Adrenal gland (tissue), 12 donors: Measurements from ENCODE around the gene ERBB4. TPM values are rescaled to one million over a fixed set of nuclear protein-coding genes. Genes with fewer than 3 reads are reported as not detected.

Experiments used
- DNase-seq, 7 donors: peaks; one replicate each; pipeline ENCODE4 v3.0.0-alpha.2; 2019 to 2020
- H3K27ac ChIP-seq, 5 donors: fragments of 200-600 bp; sonication (generic) in 4 of 5; 1 replicate in 3 of 5; 2 replicates in 2 of 5; pipeline versions ENCODE4 v1.5.1 to v1.8.0; 2016 to 2020; ENCODE audit warnings: mild to moderate bottlenecking in 1 of 5
- H3K27me3 ChIP-seq: fragments of 200-600 bp; 2 replicates; pipeline ENCODE4 v1.8.0; 2021
- H3K36me3 ChIP-seq, 2 donors: fragments of 200-600 bp; replicated peaks in 1 of 2; 1 replicate in 1 of 2; 2 replicates in 1 of 2; pipeline versions ENCODE4 v1.5.1 to v1.8.0; 2018 to 2022
- H3K4me1 ChIP-seq, 2 donors: fragments of 200-600 bp; replicated peaks in 1 of 2; 1 replicate in 1 of 2; 2 replicates in 1 of 2; pipeline versions ENCODE4 v1.5.1 to v1.8.0; 2018 to 2021
- H3K4me3 ChIP-seq, 4 donors: fragments of 200-600 bp; sonication (generic) in 3 of 4; one replicate each; pipeline ENCODE4 v1.5.1; 2016 to 2018
- H3K9me3 ChIP-seq, 3 donors: fragments of 200-600 bp; sonication (generic) in 1 of 3; replicated peaks in 1 of 3; 1 replicate in 2 of 3; 2 replicates in 1 of 3; pipeline versions ENCODE4 v1.5.1 to v1.8.0; 2016 to 2021
- POLR2A ChIP-seq, 2 donors: fragments of 450-650 bp; IDR thresholded peaks; one replicate each; pipeline ENCODE4 v1.6.1; 2017; ENCODE audit warnings: antibody characterized with exemption in 2 of 2, mild to moderate bottlenecking in 2 of 2, moderate library complexity in 1 of 2
- WGBS, 4 donors: extraction: QIAGEN DNeasy Blood & Tissue Kit in 2 of 4; methylation state at CpG; one replicate each; pipeline versions ENCODE4 v1.1.5 to v1.1.7; 2013 to 2017; 5-methylcytosine and 5-hydroxymethylcytosine counted together
- intact Hi-C, 2 donors: fragments of 100-400 bp; cut with DNase I; formaldehyde crosslinking; loops; one replicate each; pipeline versions ENCODE4 v1.14.1 to v1.15.0; 2022 to 2023
- polyA plus RNA-seq, 3 donors: library from polyadenylated mRNA; stranded (reverse); fragments of 200-250 nt in 2 of 3; fragments of 350-450 nt in 1 of 3; fragmentation: Illumina TruSeq in 1 of 3; extraction: RNeasy Lipid Tissue Mini Kit (QIAGEN cat#74804) in 1 of 3; gene quantifications; one replicate each; pipeline ENCODE4 v1.2.3, GENCODE V29; 2013 to 2014
- total RNA-seq, 9 donors: library from RNA; depleted of rRNA in 4 of 9; stranded (reverse); fragments of >200 nt in 4 of 9; fragments of 120-200 nt in 1 of 9; fragmentation: NEBNext Ultra II Directional in 1 of 9; extraction: Animal tissue kit (Norgen Biotek cat#: 25700) in 1 of 9; gene quantifications; one replicate each; pipeline versions ENCODE4 v1.1.0 to v1.2.4, GENCODE V29; 2013 to 2023
- TF ChIP-seq, protein P1 (sequence below), 6 experiments: fragments of 450-650 bp in 4 of 6; fragments of 200-600 bp in 2 of 6; sonication (generic) in 1 of 6; IDR thresholded peaks; 1 replicate in 5 of 6; 2 replicates in 1 of 6; pipeline versions ENCODE4 v1.5.1 to v1.8.0; 2016 to 2021; ENCODE audit warnings: antibody characterized with exemption in 6 of 6, mild to moderate bottlenecking in 2 of 6, moderate library complexity in 1 of 6
- donor health status: healthy with polysubstance abuse.
- donor health status: Bipolar disorder and iron deficiency.
- donor health status: DM: yes; HTN: yes; CAD: no.
- donor health status: DM: no; HTN: no; CAD: no.
- donor health status: DM: no; HTN: no; CAD: no.
- donor health status: DM: yes; HTN: yes; CAD: no.

The ERBB4 gene
- total and polyA plus RNA-seq, 12 donors = 0.06 to 2.9 (median 0.49) TPM

DNA sequence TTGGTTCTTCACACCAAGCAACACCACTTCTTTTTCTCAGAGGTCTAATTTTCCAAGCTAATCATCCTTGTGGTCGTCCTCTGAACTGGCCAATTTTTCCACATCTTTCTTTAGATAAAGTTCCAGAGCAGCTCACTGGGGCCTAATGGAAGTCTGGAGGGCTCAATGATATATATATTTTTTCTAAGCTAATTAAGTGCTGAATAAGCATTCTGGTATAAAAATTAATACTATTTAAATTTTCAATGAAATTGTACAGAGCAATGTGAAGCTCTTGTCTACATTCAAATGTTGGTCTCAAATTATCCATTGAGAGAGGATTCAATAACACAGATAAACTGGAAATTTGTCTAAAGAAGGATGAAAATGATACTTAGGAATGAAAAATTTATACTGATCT is 866.6 kb downstream of the ERBB4 start:
- WGBS, 4 donors = 54 to 79% (median 55%) methylated on average over 1 of the region's 1 CpG
- Histone ChIP-seq H3K36me3 (no peaks in the 10 kb centered on the region), H3K27ac (no peak overlapping the region), H3K27me3 (no peaks in the 10 kb centered on the region), H3K4me3 (no peak overlapping the region), H3K4me1 (no peaks in the 10 kb centered on the region), H3K9me3 (no peaks in the 10 kb centered on the region)
- intact Hi-C loops = no loop called here
- DNase-seq = no peak
- TF ChIP-seq, protein P1, sequence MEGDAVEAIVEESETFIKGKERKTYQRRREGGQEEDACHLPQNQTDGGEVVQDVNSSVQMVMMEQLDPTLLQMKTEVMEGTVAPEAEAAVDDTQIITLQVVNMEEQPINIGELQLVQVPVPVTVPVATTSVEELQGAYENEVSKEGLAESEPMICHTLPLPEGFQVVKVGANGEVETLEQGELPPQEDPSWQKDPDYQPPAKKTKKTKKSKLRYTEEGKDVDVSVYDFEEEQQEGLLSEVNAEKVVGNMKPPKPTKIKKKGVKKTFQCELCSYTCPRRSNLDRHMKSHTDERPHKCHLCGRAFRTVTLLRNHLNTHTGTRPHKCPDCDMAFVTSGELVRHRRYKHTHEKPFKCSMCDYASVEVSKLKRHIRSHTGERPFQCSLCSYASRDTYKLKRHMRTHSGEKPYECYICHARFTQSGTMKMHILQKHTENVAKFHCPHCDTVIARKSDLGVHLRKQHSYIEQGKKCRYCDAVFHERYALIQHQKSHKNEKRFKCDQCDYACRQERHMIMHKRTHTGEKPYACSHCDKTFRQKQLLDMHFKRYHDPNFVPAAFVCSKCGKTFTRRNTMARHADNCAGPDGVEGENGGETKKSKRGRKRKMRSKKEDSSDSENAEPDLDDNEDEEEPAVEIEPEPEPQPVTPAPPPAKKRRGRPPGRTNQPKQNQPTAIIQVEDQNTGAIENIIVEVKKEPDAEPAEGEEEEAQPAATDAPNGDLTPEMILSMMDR (IDR thresholded peaks at IDR 0.05) = no peak
- no peak for TF ChIP-seq POLR2A (IDR thresholded peaks at IDR 0.05)

DNA sequence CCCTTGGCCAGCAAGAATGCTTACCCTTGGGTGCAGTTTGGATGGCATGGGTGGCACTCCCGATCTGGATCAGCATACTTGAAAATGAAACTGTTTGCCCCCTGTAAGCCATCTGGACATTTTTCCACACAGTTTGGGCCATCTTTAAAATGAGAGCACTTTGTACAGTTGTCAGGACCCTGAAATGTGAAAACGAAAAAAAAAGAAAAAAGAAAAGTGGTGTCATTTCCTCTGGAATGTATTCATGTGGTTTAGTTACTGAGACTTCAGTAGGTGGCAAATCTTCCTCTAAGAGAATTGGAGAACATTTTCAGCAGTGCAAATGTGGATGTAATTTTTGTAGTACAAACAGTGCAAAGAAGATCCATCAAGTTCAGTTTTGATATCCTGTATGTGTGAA is 873.3 kb downstream of the ERBB4 start:
- no peak overlapping the region for H3K4me3 ChIP-seq
- no peak for TF ChIP-seq POLR2A (IDR thresholded peaks at IDR 0.05)
- TF ChIP-seq, protein P1 (IDR thresholded peaks at IDR 0.05) = no peak
- no peak overlapping the region for H3K27ac ChIP-seq
- no peaks in the 10 kb centered on the region for H3K27me3 ChIP-seq
- no peaks in the 10 kb centered on the region for H3K4me1 ChIP-seq
- no peaks in the 10 kb centered on the region for H3K9me3 ChIP-seq
- no peaks in the 10 kb centered on the region for H3K36me3 ChIP-seq
- WGBS, 4 donors = 47 to 54% (median 53%) methylated on average over 2 of the region's 2 CpGs
- intact Hi-C loops = no loop called here
- DNase-seq = no peak

DNA sequence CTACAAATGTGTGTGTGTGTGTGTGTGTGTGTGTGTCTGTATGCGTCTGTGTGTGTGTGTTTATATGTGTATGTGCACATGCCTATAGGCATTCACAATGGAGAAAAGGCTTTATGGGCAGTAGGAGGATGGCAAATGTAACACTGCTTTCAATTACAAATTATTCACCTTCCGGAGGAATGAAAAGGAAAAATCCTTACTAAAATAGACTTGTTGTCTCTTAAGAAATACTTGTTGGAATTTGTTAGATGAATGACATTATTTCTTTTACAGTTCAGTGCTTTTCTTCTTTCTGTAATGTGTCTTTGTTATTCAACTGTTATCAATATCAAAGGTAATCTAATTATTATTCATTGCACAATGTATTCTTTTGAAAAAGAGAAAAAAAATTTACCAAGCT is 874.3 kb downstream of the ERBB4 start:
- intact Hi-C loops = no loop called here

DNA sequence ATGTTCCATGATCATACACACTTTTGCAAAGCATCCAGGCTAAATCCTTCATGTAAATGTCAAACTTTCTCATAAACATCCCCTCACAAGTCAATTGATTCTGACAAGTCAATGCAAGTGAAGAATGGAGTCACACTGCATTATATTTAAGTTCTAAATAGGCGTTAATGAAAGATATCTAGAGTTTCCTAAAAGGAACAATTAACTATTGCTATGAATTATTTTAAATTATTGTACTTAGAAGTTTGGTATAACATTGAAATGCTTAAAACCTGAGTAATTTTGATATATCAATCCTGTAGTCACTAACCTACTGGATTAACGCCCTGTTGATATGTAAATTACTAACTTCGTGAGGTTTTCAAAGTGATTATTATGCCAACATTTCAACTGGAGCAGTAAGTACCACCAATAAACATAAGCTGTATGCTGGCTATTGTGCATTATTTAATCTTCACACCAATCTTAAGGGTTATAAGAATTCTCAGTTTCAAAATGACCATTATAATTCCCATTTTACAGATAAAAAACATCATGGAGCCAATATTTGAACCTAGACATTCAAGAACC is 884.3 kb downstream of the ERBB4 start:
- no peak for DNase-seq
- Histone ChIP-seq H3K4me3 (no peak overlapping the region), H3K36me3 (no peaks in the 10 kb centered on the region), H3K9me3 (no peaks in the 10 kb centered on the region), H3K27me3 (no peaks in the 10 kb centered on the region), H3K27ac (no peak overlapping the region), H3K4me1 (no peaks in the 10 kb centered on the region)
- 67 to 82% (median 79%) methylated on average over 3 of the region's 3 CpGs for WGBS, 4 donors
- TF ChIP-seq, protein P1 (IDR thresholded peaks at IDR 0.05) = no peak
- TF ChIP-seq POLR2A (IDR thresholded peaks at IDR 0.05) = no peak
- intact Hi-C loops = no loop called here

More for the DNA sequence above, 874.3 kb downstream of the ERBB4 start:
- H3K36me3 ChIP-seq = no peaks in the 10 kb centered on the region
- H3K27me3 ChIP-seq = no peaks in the 10 kb centered on the region
- TF ChIP-seq, protein P1 (IDR thresholded peaks at IDR 0.05) = no peak
- no peak for TF ChIP-seq POLR2A (IDR thresholded peaks at IDR 0.05)
- H3K27ac ChIP-seq = no peak overlapping the region
- H3K9me3 ChIP-seq = no peaks in the 10 kb centered on the region
- no peak overlapping the region for H3K4me3 ChIP-seq
- 60 to 75% (median 67%) methylated on average over 2 of the region's 2 CpGs for WGBS, 4 donors
- no peak for DNase-seq
- no peaks in the 10 kb centered on the region for H3K4me1 ChIP-seq
